ENCODE measurements around the gene RNF182. TPM values are rescaled to one million over a fixed set of nuclear protein-coding genes. Genes with fewer than 3 reads are reported as not detected.
"Not testable (repeated sequence)": the region's sequence is repeated elsewhere in the genome, so short reads cannot be mapped to it uniquely, and the experiment has no call there.

Gene RNF182, protein sequence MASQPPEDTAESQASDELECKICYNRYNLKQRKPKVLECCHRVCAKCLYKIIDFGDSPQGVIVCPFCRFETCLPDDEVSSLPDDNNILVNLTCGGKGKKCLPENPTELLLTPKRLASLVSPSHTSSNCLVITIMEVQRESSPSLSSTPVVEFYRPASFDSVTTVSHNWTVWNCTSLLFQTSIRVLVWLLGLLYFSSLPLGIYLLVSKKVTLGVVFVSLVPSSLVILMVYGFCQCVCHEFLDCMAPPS
- not detected for total RNA-seq

DNA sequence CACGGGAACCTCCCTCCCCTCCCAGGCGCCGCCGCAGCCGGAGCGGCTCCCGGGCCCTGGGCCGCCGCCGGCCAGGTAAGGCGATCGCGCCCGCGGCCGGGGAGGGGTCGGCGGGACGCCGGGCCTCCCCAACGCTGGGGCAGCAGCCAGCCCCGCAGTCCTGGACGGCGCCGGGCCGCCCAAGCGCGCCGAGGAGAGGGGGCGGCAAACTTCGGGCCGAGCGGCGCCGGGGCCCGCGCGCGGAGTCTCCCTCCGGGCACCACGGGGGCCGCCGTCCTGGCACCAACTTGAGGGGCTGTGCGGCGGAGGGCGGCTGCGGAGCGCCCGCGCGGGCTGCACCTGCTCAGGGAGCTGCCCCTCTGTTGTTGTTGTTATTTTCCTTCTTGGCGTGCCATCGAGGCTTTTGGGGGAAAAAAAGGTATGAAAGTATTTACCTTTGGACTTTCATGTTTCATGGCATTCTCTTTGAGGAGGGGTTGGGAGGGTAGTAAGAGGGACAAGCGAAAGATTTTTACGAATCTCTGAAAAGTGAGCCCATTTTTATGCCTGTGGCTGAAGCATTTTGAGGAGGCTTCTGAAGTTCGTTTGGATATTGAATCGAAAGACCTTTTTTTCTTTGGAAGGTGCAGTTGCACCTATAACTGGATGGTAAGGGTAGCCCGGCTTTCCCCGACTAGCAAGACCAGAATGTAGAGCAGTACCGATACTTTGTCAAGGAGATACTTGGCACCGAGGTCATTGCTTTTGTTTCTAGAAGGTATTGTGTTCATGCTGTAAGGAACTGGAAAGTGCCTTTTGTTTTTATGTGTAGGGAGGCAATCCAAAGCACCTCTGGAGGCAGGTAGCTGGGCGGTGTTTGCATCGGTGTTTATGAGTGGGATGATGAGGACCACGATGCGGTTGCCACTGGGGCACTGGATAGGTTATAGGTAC lies at the start of gene RNF182:
TSS of gene RNF182 (plus strand) at position 4 of the 933 bp plus-strand sequence. CDS start 52,168 bp downstream, outside the sequence.
- Mint-ChIP-seq H3K27me3 (peaks cover 71% of the 10 kb centered on the region), H3K27ac (no peak within 1 kb of the TSS), H3K36me3 (no peaks in the 10 kb centered on the region), H3K9me3 (no peaks in the 10 kb centered on the region), H3K4me3 (peak within 1 kb of the TSS; percentile 71), H3K4me1 (peaks cover 14% of the 10 kb centered on the region)
- peak; percentile 57 for DNase-seq

DNA sequence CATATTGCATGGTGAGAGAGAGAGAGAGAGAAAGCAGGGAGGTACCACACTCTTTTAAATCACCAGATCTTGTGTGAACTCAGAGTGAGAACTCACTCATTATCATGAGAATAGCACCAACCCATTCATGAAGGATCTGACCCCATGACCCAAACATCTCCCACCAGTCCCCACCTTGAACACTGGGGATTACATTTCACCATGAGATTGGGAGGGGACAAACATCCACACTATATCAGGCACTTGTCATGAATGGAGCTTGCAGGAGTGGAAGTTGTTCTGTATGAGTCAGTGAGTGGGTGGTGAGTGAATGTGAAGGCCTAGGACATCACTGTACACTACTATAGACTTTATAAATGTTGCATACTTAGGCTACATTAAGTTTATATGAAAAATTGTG lies 47.7 kb upstream of the RNF182 start:
- H3K4me3 Mint-ChIP-seq = no peak overlapping the region
- peaks cover 1% of the 10 kb centered on the region for H3K9me3 Mint-ChIP-seq
- no peaks in the 10 kb centered on the region for H3K36me3 Mint-ChIP-seq
- peaks cover 16% of the 10 kb centered on the region for H3K4me1 Mint-ChIP-seq
- H3K27ac Mint-ChIP-seq = no peak overlapping the region
- peaks cover 6% of the 10 kb centered on the region for H3K27me3 Mint-ChIP-seq
- DNase-seq = no peak

DNA sequence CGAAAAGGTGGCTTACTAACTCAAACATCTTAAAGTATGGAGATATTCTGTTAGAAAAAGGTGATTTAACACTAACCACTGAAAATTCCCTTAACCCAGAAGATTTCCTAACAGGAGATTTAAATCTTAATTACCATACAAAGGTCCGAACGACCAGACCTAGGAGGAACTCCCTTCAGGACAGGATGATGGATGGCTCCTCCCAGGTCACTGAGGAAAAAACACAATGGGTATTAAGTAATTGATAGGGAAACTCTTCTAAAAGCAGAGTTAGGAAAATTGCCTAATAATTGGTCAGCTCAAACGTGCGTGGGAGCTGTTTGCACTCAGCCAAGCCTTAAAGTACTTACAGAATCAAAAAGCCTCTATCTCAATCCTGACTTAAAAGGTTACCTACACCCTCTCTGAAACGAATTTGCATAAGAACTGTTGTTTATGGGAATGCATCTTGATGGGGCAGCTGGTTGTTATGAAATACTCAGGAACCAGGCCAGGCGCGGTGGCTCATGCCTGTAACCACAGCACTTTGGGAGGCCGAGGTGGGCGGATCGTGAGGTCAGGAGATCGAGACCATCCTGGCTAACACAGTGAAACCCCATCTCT lies 44.6 kb upstream of the RNF182 start:
- H3K4me1 Mint-ChIP-seq, H3K36me3 Mint-ChIP-seq, H3K9me3 Mint-ChIP-seq, H3K4me3 Mint-ChIP-seq, H3K27me3 Mint-ChIP-seq, DNase-seq, H3K27ac Mint-ChIP-seq: not testable (repeated sequence)

DNA sequence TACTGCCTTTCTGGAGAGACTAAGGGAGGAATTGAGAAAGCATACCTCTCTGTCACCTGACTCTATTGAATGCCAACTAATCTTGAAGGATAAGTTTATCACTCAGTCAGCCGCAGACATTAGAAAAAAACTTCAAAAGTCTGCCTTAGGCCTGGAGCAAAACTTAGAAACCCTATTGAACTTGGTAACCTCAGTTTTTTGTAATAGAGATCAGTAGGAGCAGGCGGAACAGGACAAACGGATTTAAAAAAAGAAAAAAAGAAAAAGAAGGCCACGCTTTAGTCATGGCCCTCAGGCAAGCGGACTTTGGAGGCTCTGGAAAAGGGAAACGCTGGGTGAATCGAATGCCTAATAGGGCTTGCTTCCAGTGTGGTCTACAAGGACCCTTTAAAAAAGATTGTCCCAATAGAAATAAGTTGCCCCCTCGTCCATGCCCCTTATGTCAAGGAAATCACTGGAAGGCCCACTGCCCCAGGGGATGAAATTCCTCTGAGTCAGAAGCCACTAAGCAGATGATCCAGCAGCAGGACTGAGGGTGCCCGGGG lies 43.1 kb upstream of the RNF182 start:
- no peaks in the 10 kb centered on the region for H3K36me3 Mint-ChIP-seq
- peaks cover 4% of the 10 kb centered on the region for H3K4me1 Mint-ChIP-seq
- H3K9me3 Mint-ChIP-seq = peaks cover 1% of the 10 kb centered on the region
- no peak overlapping the region for H3K27ac Mint-ChIP-seq
- DNase-seq = no peak
- H3K27me3 Mint-ChIP-seq = no peaks in the 10 kb centered on the region
- H3K4me3 Mint-ChIP-seq = no peak overlapping the region

DNA sequence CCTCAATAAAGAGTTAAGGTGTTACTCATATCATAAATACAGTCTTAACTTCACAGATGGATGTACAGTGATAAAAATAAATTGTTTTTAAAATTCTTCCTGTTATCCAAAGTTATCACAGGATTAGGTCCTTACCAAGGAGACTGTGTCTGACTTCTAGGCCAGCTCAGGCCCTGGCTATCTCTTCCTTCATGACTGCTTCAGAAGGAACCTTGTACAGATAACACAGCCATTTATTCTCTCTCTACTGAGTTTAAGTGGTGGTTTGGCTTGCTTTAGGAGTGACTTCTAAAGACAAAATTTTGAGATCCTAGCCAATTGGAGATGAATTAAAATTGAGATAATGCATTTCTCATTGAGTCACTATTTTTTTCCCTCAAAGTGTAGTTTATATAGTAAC lies 40.8 kb upstream of the RNF182 start:
- H3K9me3 Mint-ChIP-seq = no peaks in the 10 kb centered on the region
- H3K27ac Mint-ChIP-seq = no peak overlapping the region
- no peaks in the 10 kb centered on the region for H3K27me3 Mint-ChIP-seq
- H3K4me1 Mint-ChIP-seq = no peaks in the 10 kb centered on the region
- no peak for DNase-seq
- no peak overlapping the region for H3K4me3 Mint-ChIP-seq
- no peaks in the 10 kb centered on the region for H3K36me3 Mint-ChIP-seq

DNA sequence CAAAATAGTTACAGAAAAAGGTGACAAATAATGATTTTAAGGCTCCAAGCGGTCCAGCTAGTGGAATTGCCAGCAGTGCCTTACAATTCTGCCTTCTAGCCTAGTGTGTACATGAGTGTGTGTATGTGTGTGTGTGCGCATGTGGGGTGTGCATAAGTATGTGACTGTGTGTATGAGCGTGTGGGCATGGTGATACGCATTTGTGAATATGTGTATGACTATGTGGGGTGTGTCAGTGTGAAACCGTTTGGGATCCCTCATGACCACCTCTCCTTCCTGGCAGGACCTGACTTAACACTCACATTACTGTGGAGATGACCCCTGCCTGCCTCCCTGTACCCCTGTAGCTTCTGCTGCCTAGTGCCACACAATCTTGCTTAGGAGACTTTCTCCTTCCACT lies 40.4 kb upstream of the RNF182 start:
- Mint-ChIP-seq H3K27ac (no peak overlapping the region), H3K4me3 (no peak overlapping the region), H3K36me3 (no peaks in the 10 kb centered on the region), H3K4me1 (no peaks in the 10 kb centered on the region), H3K9me3 (no peaks in the 10 kb centered on the region), H3K27me3 (no peaks in the 10 kb centered on the region)
- DNase-seq = no peak

DNA sequence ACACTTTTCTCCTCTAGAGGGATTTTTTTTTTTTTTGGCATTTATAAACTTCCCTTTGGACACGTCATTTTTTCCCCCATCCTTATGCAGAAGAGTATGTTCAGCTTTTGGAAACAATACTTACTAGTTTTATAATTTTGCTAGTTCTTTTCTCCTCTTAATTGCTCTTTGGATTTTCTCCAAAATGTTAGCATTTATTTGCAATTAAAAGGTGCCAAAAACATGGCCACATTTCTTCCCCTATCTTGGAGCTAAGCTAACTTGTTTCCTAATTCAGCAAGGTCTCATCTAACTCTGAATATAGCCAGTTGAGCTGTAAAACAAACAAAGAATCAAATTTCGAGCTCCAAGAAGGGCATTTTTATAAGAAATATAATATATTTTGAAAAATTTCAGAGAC lies 39.2 kb upstream of the RNF182 start:
- Mint-ChIP-seq H3K4me1 (no peaks in the 10 kb centered on the region), H3K27ac (no peak overlapping the region), H3K4me3 (no peak overlapping the region), H3K9me3 (no peaks in the 10 kb centered on the region), H3K36me3 (no peaks in the 10 kb centered on the region), H3K27me3 (no peaks in the 10 kb centered on the region)
- no peak for DNase-seq

DNA sequence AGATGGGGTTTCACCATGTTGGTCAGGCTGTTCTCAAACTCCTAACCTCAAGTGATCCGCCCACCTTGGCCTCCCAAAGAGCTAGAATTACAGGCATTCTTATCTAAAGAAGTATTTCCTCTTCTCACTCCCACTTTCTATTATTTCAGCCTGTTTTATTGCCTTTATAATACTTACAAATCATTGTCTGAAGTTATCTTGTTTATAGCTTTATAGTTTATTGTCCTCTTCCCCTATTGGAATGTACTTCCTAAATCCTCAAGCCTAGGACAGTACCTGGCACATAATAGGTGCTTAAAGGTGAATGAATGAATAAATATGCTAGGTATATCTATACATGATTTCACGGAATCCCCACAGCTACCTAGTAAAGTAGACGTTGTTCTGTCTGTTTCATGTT lies 37.8 kb upstream of the RNF182 start:
- H3K4me3 Mint-ChIP-seq = no peak overlapping the region
- no peaks in the 10 kb centered on the region for H3K9me3 Mint-ChIP-seq
- H3K36me3 Mint-ChIP-seq = no peaks in the 10 kb centered on the region
- DNase-seq = no peak
- H3K4me1 Mint-ChIP-seq = no peaks in the 10 kb centered on the region
- no peaks in the 10 kb centered on the region for H3K27me3 Mint-ChIP-seq
- no peak overlapping the region for H3K27ac Mint-ChIP-seq

DNA sequence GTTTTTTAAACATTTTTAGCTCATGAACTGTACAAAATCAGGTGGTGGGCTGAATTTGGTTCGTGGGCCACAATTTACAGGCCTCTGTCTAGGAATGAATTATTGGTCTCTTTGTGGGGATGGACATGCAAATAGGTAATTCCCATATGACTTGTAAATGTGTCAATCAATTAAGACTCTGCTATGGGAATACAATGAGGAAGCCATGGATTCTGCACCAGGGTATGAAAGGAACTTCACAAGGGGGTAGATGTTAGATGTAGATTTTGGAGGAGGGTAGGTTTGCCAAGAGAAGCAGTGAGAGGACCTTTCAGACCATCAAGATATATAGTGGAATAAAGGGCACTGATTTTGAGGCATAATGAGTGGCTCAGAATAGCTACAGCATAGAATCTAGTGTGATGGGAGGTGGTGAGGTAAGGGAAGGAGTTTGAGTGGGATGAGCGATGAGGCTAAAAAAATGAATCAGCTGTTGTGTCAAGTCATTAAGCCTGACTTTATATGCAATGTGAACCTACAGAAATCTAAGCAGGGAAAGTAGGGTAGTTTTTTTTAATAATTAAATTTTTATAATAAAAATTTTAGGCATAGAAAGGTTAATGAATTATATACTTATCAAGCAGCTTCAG lies 32.6 kb upstream of the RNF182 start:
- Mint-ChIP-seq H3K9me3 (no peaks in the 10 kb centered on the region), H3K4me3 (no peak overlapping the region), H3K27me3 (peaks cover 10% of the 10 kb centered on the region), H3K4me1 (no peaks in the 10 kb centered on the region), H3K36me3 (no peaks in the 10 kb centered on the region), H3K27ac (no peak overlapping the region)
- no peak for DNase-seq

DNA sequence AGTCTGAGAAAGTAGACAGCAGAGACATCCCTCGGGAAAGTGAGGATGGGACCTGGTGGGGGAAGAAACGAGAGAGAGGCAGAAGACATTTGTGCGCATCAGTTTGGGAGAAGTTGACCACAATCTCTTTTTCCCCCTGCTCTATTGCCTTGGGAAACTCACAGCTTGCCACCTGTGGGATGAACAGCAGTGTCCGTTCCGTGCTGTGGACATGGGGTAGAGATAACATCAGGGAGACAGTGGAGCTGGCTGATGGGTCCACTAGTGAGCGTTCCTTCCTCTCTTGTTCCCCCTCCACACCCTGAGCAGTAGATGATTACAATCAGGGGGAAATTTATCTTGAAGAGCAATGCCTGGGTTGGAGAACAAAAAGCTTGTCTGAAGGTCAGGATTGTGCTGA lies 21.8 kb upstream of the RNF182 start:
- H3K27me3 Mint-ChIP-seq = peaks cover 35% of the 10 kb centered on the region
- H3K4me3 Mint-ChIP-seq = no peak overlapping the region
- no peak overlapping the region for H3K27ac Mint-ChIP-seq
- H3K4me1 Mint-ChIP-seq = no peaks in the 10 kb centered on the region
- H3K9me3 Mint-ChIP-seq = no peaks in the 10 kb centered on the region
- no peak for DNase-seq
- no peaks in the 10 kb centered on the region for H3K36me3 Mint-ChIP-seq

DNA sequence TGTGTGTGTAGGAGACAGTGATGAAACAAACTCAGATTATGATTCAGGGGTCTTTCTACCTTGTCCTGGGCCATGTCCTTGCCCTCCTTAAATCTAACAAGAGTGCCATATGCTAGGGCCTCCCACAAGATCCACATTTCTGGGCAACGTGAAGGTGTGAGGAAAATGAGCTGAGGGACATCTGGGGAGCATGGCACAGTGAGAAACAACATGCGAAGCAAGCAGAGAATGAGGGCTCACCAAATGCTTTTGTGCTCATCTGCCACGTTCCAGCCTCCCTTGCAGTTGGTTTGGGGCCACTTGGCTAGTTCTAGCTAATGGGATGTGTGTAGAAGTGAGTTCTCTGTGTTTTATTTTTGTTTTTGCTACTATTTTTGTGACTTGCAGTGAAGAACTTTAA lies 21.4 kb upstream of the RNF182 start:
- no peaks in the 10 kb centered on the region for H3K36me3 Mint-ChIP-seq
- no peak overlapping the region for H3K27ac Mint-ChIP-seq
- DNase-seq = no peak
- H3K9me3 Mint-ChIP-seq = no peaks in the 10 kb centered on the region
- peaks cover 39% of the 10 kb centered on the region for H3K27me3 Mint-ChIP-seq
- H3K4me3 Mint-ChIP-seq = no peak overlapping the region
- H3K4me1 Mint-ChIP-seq = no peaks in the 10 kb centered on the region

DNA sequence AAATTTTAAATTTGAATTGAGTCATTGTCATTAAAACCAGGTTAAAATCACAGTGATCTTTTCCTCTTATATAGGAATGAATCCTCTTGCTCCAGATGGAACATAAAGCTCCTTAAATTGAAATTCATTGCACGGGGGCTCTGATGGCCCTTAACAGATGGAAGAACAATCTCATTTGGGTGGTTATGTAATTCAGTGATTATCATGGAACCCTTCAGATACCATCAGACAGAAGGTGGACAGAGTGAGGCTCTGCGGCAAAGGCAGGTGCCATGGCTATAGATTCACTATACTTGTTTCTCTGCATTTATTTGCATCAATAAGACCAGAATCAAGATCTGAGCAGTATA lies 17.8 kb upstream of the RNF182 start:
- Mint-ChIP-seq H3K27ac (no peak overlapping the region), H3K9me3 (no peaks in the 10 kb centered on the region), H3K27me3 (peaks cover 36% of the 10 kb centered on the region), H3K4me3 (no peak overlapping the region), H3K36me3 (no peaks in the 10 kb centered on the region), H3K4me1 (no peaks in the 10 kb centered on the region)
- no peak for DNase-seq

DNA sequence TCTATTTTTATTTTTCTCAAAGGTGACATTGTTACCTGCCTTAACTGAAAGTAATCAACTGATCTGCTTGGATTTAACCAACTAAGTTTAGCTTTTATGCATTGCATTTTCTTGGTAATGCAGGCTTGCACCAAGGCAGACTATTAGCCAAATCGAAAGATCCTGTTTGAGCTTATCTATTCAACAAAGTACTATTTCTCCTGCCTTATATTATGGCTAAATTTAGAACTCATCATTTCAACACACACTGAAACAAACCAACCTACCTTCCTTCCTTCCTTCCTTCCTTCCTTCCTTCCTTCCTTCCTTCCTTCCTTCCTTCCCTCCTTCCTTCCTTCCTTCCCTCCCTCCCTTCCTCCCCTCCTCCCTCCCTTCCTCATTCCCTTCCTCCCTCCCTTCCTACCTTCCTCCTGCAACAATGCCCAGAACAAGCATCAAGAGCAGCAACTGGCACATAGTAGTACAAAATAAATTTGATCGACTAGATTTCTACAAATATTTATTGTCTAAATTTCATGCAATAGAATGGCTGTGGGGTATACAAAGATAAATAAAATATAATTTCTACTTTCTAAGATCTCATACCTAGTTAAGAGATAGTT lies 17.0 kb upstream of the RNF182 start:
- no peaks in the 10 kb centered on the region for H3K36me3 Mint-ChIP-seq
- H3K27me3 Mint-ChIP-seq = peaks cover 30% of the 10 kb centered on the region

DNA sequence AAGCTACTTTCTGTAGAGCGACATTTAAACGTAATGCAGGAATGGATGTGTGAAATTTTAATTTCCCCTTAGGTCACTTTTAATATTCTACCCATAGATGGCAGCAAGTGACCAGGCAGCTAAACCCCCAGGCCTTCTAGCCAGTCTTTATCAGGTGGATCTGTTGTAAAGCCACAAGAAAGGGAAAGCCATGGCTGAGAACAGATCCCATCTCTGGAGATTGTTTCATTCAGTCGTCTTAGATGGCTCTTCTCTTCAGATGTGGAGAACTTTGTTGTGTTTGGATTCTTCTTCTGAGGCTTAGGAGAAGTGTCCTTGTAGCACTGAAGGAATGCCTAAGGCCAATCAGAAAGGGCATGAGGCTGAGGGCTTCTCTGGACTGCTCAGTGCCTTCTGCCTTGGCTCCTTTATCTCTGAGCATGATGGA lies 15.8 kb upstream of the RNF182 start:
- H3K36me3 Mint-ChIP-seq = no peaks in the 10 kb centered on the region
- H3K4me3 Mint-ChIP-seq = no peak overlapping the region
- H3K4me1 Mint-ChIP-seq = no peaks in the 10 kb centered on the region
- no peaks in the 10 kb centered on the region for H3K9me3 Mint-ChIP-seq
- no peak overlapping the region for H3K27ac Mint-ChIP-seq
- peak; percentile 14 for DNase-seq
- peaks cover 28% of the 10 kb centered on the region for H3K27me3 Mint-ChIP-seq

More for the DNA sequence above, 17.0 kb upstream of the RNF182 start:
- H3K4me1 Mint-ChIP-seq = no peaks in the 10 kb centered on the region
- no peak overlapping the region for H3K27ac Mint-ChIP-seq
- H3K9me3 Mint-ChIP-seq = no peaks in the 10 kb centered on the region
- DNase-seq = no peak
- no peak overlapping the region for H3K4me3 Mint-ChIP-seq

Data from activated naive CD8-positive, alpha-beta T cell treated with anti-CD3 and anti-CD28 coated beads for 36 hours (primary cell).